ENCODE data around the gene SCAANT1.

SCAANT1 gene

DNA sequence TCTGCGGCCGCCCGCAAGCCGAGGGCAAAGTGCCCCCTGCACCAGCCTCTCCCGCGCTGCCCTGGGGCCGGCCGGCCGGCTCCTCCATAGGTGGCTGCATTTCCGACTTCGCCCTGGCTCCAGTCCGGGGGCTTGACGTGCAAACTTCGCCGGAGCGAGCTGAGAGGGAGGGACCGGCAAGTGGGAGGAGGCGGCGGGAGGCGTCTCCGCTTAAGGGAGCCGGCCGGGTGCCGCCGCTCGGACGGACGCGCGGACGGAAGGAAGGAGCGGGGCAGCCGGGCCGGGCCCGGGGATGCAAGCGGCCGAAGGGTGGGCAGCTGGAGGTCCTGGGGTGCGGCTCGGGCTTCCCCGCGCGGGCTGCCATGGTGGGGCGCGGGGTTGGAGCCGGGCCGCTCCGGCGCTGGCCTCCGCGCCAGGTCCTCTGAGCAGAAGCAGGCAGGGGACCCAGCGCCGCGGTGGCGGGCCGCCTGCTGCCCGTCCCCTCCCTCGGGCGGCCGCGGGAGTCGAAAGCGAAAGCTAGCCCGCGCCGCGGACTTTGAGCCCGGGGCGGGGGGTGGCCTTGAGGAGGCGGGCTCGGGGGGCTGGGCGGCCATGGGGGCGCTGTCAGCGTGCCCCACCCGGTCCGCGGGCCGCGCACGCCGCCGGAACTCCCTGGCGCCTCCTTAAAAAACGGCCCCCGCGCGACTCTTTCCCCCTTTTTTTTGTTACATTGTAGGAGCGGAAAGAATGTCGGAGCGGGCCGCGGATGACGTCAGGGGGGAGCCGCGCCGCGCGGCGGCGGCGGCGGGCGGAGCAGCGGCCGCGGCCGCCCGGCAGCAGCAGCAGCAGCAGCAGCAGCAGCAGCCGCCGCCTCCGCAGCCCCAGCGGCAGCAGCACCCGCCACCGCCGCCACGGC, at the start of gene SCAANT1:
SCAANT1 (minus strand) TSS at position 511 of the 895 bp plus-strand sequence.
- DNase-seq = peak; percentile 84

DNA sequence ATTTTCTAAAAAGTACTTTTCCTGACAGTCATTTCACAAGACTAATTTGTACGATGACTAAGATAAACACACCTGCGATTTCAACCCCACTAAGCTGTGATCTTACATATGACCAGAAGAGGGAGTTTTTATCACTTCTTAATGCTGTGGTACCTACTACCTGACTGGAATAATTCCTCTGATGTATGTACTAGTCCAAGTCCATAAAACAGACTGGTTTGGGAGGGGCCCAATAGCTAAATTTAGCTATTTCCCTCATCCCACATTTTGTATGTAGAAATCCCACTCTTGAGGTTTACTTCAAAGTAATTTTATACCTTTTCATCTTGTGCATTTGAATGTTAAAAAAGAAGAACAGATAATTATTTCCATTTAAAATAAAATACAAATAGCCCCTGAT, 49.7 kb upstream of the SCAANT1 start:
- no peak for DNase-seq

DNA sequence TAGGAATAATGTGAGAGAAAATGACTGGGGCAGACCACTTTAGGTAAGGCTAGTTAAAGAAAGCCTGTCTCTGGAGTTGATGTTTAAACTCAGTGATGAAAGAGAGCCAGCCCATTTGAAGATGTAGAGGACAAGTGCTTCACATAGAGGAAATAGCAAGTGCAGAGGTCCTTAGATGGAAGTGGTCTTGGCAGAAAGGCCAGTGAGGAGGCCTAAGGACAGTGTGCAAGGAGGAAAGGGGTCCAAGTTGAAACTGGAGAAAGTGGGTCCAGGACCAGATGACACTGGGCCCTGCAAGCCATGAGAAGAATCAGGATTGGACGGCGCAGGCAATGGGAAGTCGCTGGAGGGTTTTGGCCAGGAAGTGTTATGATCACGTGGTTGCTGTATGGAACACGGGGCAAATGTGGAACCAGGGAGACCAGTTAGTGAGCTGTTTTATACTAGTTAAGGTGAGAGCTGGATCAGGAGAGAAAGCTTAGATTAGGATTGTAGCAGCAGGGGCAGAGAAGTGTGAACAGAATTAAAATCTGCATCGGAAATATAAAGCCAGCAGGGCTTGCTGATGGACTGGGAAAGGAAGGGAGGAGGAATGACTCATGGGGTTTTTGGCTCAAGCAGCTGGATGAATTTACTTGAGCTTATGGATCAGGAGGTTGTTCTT, 48.0 kb upstream of the SCAANT1 start:
- no peak for DNase-seq

DNA sequence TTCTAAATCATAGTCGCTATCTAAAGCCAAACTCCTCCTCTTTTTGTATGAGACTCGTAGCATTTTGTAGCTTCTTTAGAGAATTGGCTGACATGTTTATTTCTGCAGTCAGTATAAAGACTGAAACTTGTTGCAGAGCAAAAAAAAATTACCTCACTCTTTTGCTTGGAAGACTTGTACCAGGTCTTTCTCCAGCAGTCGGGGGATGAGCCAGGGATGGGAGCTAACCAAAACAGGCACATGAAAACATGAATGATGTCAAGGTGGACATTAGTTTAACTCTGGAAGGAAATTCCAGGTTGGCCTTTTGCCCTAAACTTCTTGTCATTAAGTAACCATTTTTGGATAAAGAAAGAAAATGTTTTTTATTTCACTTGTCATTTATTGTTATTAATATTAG, 47.0 kb upstream of the SCAANT1 start:
- DNase-seq = no peak

GRCh38 chr3:63955830-63956545, 43.8 kb upstream of the SCAANT1 start:
- DNase-seq = no peak

- no peak for DNase-seq
Measured at GRCh38 chr3:63955036-63955650, 43.0 kb upstream of the SCAANT1 start.

GRCh38 chr3:63954182-63954581, 42.0 kb upstream of the SCAANT1 start:
- no peak for DNase-seq

- DNase-seq = no peak
Measured at GRCh38 chr3:63952248-63952594, 40.0 kb upstream of the SCAANT1 start.

- no peak for DNase-seq
Measured at GRCh38 chr3:63951492-63952247, 39.5 kb upstream of the SCAANT1 start.

DNA sequence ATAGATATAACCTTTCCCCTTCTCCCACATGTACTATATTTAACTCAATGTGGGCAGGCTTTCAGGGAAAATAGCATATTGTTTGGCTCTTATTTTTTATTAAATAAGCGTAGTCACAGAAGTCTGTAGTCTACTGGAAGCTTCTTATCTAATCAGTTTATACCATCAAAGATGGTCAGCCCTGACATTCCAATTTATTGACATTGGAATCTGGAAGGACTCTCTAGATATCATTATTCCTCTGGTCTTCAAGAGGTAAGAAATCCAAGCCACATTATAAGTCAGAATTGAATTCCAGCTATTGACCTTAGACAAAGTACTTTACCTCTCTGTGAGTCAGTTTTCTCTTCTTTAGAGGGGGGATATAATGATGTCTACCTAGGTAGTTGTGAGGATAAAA, 38.5 kb upstream of the SCAANT1 start:
- no peak for DNase-seq

DNA sequence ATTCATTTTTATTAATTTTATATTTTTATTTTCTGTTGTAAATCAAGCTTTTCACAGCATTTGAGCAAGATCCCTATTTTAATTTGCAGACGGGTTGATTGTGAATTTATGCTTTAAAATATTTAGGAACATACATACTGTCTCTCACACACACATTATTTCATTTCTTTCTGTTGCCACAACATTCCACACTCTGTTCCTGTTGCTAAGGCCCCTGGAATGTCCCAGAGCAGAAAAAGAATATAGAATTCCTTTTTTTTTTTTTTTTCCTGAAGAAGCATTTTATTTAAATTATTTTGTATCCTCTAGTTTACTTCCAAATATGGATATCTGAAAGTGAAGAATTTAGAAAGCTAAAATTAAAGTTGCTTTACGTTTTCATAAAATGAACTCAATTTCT, 36.8 kb upstream of the SCAANT1 start:
- no peak for DNase-seq

DNA sequence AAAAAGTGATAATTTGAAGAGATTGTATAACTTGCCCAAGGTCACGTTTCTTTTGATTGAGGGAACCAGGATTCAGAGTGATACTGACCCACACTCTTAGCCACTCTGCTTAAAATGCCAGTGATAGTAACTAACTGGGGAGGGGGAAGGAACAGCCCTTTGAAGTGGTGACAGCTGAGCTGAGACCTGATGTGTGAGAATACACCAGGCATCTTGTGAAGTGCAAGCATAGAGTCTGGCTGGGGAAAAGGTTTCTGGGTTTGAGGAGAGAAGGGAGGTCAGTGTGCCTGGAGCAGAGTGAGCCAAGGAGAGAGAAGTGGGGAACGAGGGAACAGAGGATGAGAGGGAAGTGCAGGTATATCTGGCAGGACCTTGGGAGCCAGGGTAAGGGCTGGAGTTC, 35.4 kb upstream of the SCAANT1 start:
- DNase-seq = no peak

DNA sequence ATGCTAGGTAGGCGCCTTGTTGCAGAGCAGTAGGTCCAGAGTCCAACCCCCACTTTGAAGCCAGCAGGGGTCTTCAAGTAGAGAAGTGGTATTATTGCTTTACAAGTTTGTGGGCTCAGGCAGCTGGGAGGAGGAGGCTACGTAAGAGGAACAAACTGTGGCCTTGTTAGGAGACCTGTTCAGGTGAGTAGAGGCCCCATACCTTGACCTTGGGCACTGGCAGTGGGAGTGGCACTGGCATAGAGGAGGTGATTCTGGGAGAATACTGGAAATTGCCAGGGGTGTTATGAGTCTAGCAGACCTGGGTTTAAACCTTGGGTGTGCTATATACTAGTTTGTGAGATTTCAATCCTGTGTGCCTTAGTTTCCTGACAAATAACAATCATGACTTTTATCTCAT, 34.6 kb upstream of the SCAANT1 start:
- no peak for DNase-seq

DNA sequence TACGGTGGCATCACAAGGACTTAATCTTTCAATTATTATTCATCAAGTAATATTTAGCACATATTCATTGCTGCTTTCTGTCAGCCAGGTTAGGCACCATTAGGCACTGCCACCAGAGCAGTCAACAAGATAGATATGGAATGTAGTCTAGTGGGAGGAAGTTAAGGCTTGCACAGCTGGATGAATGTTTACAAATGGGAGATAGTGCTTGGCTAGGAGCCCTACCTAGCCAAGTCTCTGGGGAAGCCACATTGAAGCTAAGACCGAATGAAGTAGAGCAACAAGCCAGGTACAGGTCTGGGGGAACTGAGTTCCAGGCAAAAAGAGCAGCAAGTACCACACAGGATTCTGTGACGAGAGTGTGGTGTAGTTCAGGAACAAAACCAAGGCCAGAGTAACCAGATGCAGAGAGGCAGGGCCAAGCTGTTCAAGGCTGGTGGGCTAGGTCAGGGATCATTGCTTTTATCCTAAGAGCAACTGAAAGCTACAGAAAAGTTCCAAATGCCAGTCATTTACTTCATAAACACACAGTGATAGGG, 33.4 kb upstream of the SCAANT1 start:
- no peak for DNase-seq

- no peak for DNase-seq
Measured at GRCh38 chr3:63943678-63944077, 31.5 kb upstream of the SCAANT1 start.

- DNase-seq = no peak
Measured at GRCh38 chr3:63942528-63942927, 30.3 kb upstream of the SCAANT1 start.

GRCh38 chr3:63940389-63940757, 28.2 kb upstream of the SCAANT1 start:
- DNase-seq = no peak

DNA sequence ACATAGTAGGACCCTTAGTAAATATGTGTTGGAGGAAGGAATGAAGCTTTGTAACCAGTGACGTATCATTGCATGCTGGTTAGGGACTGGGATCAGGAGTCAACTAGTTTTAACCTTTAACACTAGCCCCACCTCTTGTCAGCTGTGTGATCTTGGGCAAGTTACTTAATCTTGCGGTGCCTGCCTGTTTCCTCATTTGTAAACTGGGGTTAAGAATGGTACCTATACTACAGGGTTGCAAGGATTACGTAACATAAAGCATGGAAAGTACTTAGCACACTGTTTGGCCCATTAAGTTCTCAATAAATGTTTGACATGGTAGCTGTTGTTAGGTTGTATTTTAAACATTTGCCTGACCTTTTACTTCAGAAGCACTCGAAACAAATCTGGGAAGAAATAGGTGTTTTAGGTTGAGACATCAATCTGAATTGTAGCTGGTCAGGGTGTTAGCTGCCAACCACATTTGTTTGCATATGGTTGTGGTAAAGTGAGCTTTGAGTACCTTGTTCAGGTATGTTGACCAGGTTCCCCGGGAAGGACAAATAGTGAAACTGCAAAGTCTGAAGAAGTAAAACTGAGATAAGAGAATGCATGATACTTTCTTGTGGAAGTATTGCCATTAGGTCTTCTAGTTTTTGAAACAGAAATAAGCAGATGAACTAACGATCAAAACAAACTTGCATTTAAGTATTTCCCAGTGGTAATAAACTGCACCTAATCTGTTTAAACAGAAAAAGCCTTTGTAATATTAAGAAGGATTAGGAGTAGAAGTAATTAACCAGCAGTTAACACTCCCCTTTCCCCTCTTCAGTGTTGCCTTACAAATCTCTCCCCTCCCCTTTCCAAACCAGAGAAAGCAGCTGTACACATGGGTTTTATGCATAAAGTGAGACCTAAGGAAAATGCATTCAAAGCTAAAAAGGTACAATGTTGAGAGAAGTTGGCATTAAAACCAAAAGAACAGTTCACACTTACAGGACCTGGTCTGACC, 25.8 kb upstream of the SCAANT1 start:
- DNase-seq = no peak

DNA sequence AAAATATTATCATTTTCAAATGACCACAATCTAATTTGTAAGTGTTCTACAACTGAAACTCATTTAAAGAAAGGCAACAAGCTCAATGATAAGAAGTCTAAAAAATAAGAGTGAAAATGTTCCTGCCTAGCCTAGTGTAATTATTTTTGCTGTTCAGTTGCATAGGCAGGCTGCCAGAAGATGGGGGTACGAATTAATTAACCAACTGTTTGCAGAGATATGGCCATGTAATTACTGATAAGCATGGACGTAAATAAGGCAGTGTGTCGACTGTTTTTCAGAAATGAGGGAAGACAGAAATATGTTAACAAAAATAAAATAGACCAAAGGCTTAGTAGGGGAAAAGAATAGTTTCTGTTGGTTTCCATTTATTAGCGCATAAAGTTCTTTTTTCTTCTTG, 24.7 kb upstream of the SCAANT1 start:
- DNase-seq = no peak

DNA sequence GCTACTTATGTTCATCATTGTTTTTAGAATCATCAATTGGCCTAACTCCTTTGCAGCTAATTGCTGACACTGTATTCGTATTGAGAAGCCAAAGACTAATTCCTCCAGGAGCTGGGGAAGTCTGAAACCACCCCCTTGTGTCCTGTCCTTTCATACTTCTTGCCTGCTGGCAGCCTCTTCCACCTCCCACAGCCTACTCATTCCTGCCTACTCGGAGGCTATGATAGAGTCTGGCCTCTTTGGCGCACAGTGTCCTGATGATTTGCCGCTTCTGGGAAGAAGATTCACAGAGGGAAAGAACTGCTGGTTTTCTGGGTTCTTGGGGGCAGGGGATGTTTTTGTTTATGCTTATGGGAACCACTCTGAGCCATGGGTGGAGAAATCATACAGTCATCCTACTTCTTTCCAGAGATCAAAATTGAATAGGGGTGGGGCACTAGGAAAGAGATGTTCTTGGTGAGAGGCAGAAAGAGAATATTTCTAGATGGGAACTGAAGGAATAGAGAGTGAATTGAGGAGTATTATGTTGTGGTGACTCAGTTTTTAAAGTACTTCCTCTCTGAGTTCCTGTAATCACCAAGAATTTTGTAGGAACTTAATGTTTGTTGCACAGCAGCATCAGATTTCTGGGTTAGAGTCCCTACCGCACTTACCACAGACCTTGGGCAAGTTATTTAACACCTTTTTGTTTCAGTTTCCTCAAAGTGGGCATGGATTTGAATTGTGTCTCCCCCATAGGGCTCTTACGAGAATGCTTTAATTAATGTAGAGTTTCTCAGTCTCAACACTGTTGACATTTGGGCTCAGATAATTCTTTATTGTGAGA, 22.1 kb upstream of the SCAANT1 start:
- no peak for DNase-seq
